Fibroblast of skin of back (primary cell): ENCODE measurements around the gene TEX35. TPM values are rescaled to one million over a fixed set of nuclear protein-coding genes. Genes with fewer than 3 reads are reported as not detected.
A peak's percentile ranks its signal among the peaks of the same experiment; 100 is the strongest.

Experiments
- DNase-seq: peaks from one replicate; pipeline ENCODE4 v3.0.0-alpha.2; 2013
- polyA plus RNA-seq, 2 experiments: library from polyadenylated mRNA; unstranded; fragments of 120-200 nt; gene quantifications; one replicate each; pipeline ENCODE4 v1.2.1, GENCODE V29; 2013; ENCODE audit not compliant: insufficient read length in 2 of 2

TEX35 gene
- not detected for polyA plus RNA-seq (2013, experiment 1 of 2; ENCODE audit: insufficient read length)
- polyA plus RNA-seq (2013, experiment 2 of 2; ENCODE audit: insufficient read length) = not detected

GRCh38 chr1:178512566-178513277, at the start of gene TEX35:
Gene TEX35, plus strand, starts transcription at chr1:178513109. Its CDS starts 80 bp downstream, at chr1:178513189.
- DNase-seq = no peak

- no peak for DNase-seq
These were observed 48.8 kb upstream of the TEX35 start for GRCh38 chr1:178464141-178464540.

- no peak for DNase-seq
These were observed 48.3 kb upstream of the TEX35 start for GRCh38 chr1:178464566-178464965.

GRCh38 chr1:178465011-178465410, 47.9 kb upstream of the TEX35 start:
- DNase-seq = peak; percentile 68

GRCh38 chr1:178467837-178468236, 45.1 kb upstream of the TEX35 start:
- no peak for DNase-seq

GRCh38 chr1:178470411-178470960, 42.4 kb upstream of the TEX35 start:
- DNase-seq = no peak

GRCh38 chr1:178472531-178472930, 40.4 kb upstream of the TEX35 start:
- no peak for DNase-seq

GRCh38 chr1:178477373-178477772, 35.5 kb upstream of the TEX35 start:
- no peak for DNase-seq

- DNase-seq = no peak
These were observed 35.1 kb upstream of the TEX35 start for GRCh38 chr1:178477841-178478240.

GRCh38 chr1:178483251-178483957, 29.5 kb upstream of the TEX35 start:
- no peak for DNase-seq

- DNase-seq = no peak
These were observed 28.1 kb upstream of the TEX35 start for GRCh38 chr1:178484698-178485225.

- no peak for DNase-seq
These were observed 27.3 kb upstream of the TEX35 start for GRCh38 chr1:178485541-178485981.

GRCh38 chr1:178486100-178487069, 26.5 kb upstream of the TEX35 start:
- no peak for DNase-seq

GRCh38 chr1:178487070-178487615, 25.8 kb upstream of the TEX35 start:
- no peak for DNase-seq

- DNase-seq = no peak
These were observed 24.5 kb upstream of the TEX35 start for GRCh38 chr1:178488393-178488792.

- no peak for DNase-seq
These were observed 23.5 kb upstream of the TEX35 start for GRCh38 chr1:178489399-178489798.

- no peak for DNase-seq
These were observed 22.8 kb upstream of the TEX35 start for GRCh38 chr1:178490136-178490535.

- no peak for DNase-seq
These were observed 21.9 kb upstream of the TEX35 start for GRCh38 chr1:178490967-178491366.

- no peak for DNase-seq
These were observed 21.2 kb upstream of the TEX35 start for GRCh38 chr1:178491721-178492120.

- DNase-seq = no peak
These were observed 20.6 kb upstream of the TEX35 start for GRCh38 chr1:178492341-178492740.

- DNase-seq = no peak
These were observed 19.6 kb upstream of the TEX35 start for GRCh38 chr1:178493301-178493741.

- no peak for DNase-seq
These were observed 18.3 kb upstream of the TEX35 start for GRCh38 chr1:178494569-178494971.
